K562 (cell line): ENCODE measurements around the gene STARD13. TPM values are rescaled to one million over a fixed set of nuclear protein-coding genes. Genes with fewer than 3 reads are reported as not detected.

Experiments used
- ATAC-seq: fragments of 200-7000 bp; cut with Tn5 transposase; 3 replicates; pipeline ENCODE4 v1.9.1; 2020; ENCODE audit warnings: moderate library complexity
- BruUV-seq: library from RNA; stranded (reverse); fragments of 400-500 nt; replicated peaks from 2 replicates; lab custom pipeline; 2021; lab: Mats Ljungman, UMichigan
- CTCF ChIA-PET: fragments of 300-600 bp; formaldehyde crosslinking; extraction: SDS; loops from one replicate; lab custom pipeline; 2021; ENCODE audit warnings: low intra/inter-chr PET ratio; lab: Yijun Ruan, JAX
- POLR2A ChIA-PET: fragments of 300-600, 350-650 bp; sonication (Branson Sonifier 250); formaldehyde crosslinking; extraction: SDS; loops from one replicate; lab custom pipeline; 2021; ENCODE audit warnings: antibody characterized with exemption, inconsistent platforms; lab: Yijun Ruan, JAX
- DNase-seq, 4 experiments: peaks; one replicate each; pipeline versions ENCODE4 v3.0.0 to v3.0.0-alpha.2; 2011 to 2018; ENCODE audit warnings: low spot score in 3 of 4, mixed read lengths in 3 of 4; ENCODE audit errors: extremely low read depth in 1 of 4
- FAIRE-seq: peaks from 2 replicates; lab custom pipeline; 2011; peaks lifted over from hg19 to GRCh38; lab: Jason Lieb, UNC
- H2AFZ ChIP-seq: 2 replicates; pipeline ENCODE4 v1.6.0; 2011; ENCODE audit warnings: low read depth, low read length, control low read depth, inconsistent platforms
- H3K27ac ChIP-seq: fragments of 200-600 bp; 3 replicates; pipeline ENCODE4 v1.8.0; 2011; ENCODE audit warnings: low read depth, mild to moderate bottlenecking, control low read depth, inconsistent platforms, low read length, moderate library complexity, mixed read lengths; ENCODE audit errors: extremely low read depth
- H3K27me3 ChIP-seq, 2 experiments: fragments of 300-600 bp in 1 of 2; 2 replicates in 1 of 2; 3 replicates in 1 of 2; pipeline versions ENCODE4 v1.6.0 to v1.8.0; 2011; ENCODE audit warnings: inconsistent platforms in 2 of 2, low read length in 2 of 2, mild to moderate bottlenecking in 1 of 2, mixed read lengths in 1 of 2, moderate library complexity in 1 of 2; ENCODE audit not compliant: control insufficient read depth in 2 of 2, insufficient read depth in 2 of 2
- H3K36me3 ChIP-seq: fragments of 300-600 bp; 3 replicates; pipeline ENCODE4 v1.8.0; 2011; ENCODE audit warnings: mild to moderate bottlenecking, low read length, inconsistent platforms; ENCODE audit not compliant: control insufficient read depth, insufficient read depth
- H3K4me1 ChIP-seq, 2 experiments: fragments of 200-600 bp in 1 of 2; replicated peaks in 1 of 2; 2 replicates in 1 of 2; 3 replicates in 1 of 2; pipeline versions ENCODE4 v1.5.1 to v1.8.0; 2011; ENCODE audit warnings: inconsistent platforms in 2 of 2, low read length in 2 of 2, mild to moderate bottlenecking in 1 of 2, mixed read lengths in 1 of 2, moderate library complexity in 1 of 2; ENCODE audit not compliant: control insufficient read depth in 2 of 2, insufficient read depth in 2 of 2
- H3K4me2 ChIP-seq: 2 replicates; pipeline ENCODE4 v1.6.1; 2011; ENCODE audit warnings: low read length, control low read depth, inconsistent platforms, mixed read lengths; ENCODE audit not compliant: insufficient read depth
- H3K4me3 ChIP-seq: fragments of 200-600 bp; sonication (generic), shearing (Covaris generic); 2 replicates; pipeline ENCODE4 v1.5.1; 2016; ENCODE audit warnings: control low read depth, inconsistent platforms
- H3K79me2 ChIP-seq: fragments of 200-600 bp; 3 replicates; pipeline ENCODE4 v1.8.0; 2011; ENCODE audit warnings: low read length, inconsistent platforms; ENCODE audit not compliant: control insufficient read depth, insufficient read depth
- H3K9ac ChIP-seq, 2 experiments: 2 replicates each; pipeline versions ENCODE4 v1.6.0 to v1.6.1; 2011; ENCODE audit warnings: low read depth in 2 of 2, low read length in 2 of 2, control low read depth in 1 of 2, inconsistent platforms in 1 of 2, mild to moderate bottlenecking in 1 of 2, mixed read lengths in 1 of 2; ENCODE audit not compliant: insufficient read depth in 1 of 2
- H3K9me1 ChIP-seq: one replicate; pipeline ENCODE4 v1.6.0; 2011; ENCODE audit warnings: inconsistent platforms, mild to moderate bottlenecking, low read length, moderate library complexity; ENCODE audit not compliant: control insufficient read depth, insufficient read depth
- H3K9me3 ChIP-seq: replicated peaks from 2 replicates; pipeline ENCODE4 v1.5.1; 2011; ENCODE audit warnings: low read depth, low read length, inconsistent platforms; ENCODE audit not compliant: control insufficient read depth, insufficient read depth
- H4K20me1 ChIP-seq: replicated peaks from 2 replicates; pipeline ENCODE4 v1.6.1; 2011; ENCODE audit warnings: low read length, inconsistent platforms, mixed read lengths; ENCODE audit not compliant: control insufficient read depth, insufficient read depth
- ATF7 ChIP-seq: fragments of 450-650 bp; IDR thresholded peaks from 2 replicates; pipeline ENCODE4 v1.7.1; 2014; ENCODE audit warnings: mild to moderate bottlenecking, moderate library complexity
- CCAR2 ChIP-seq: fragments of 200-400 bp; formaldehyde crosslinking; IDR thresholded peaks from 2 replicates; pipeline ENCODE4 v1.6.1; 2017; ENCODE audit warnings: mild to moderate bottlenecking, low read depth, low read length
- CHD4 ChIP-seq: fragments of 200-600 bp; sonication (generic); IDR thresholded peaks from 3 replicates; pipeline ENCODE4 v1.6.1; 2012; ENCODE audit warnings: low read depth, mild to moderate bottlenecking, mixed read lengths, low read length, inconsistent platforms; ENCODE audit not compliant: insufficient read depth, insufficient replicate concordance, poor library complexity, severe bottlenecking
- COPS2 ChIP-seq: fragments of 450-650 bp; conservative IDR thresholded peaks from 2 replicates; pipeline ENCODE4 v1.6.1; 2016; ENCODE audit warnings: mild to moderate bottlenecking, moderate library complexity
- ESRRA ChIP-seq: fragments of 450-650 bp; IDR thresholded peaks from 2 replicates; pipeline ENCODE4 v1.6.1; 2014; ENCODE audit warnings: low read depth, mild to moderate bottlenecking, moderate library complexity, borderline replicate concordance
- HDAC2 ChIP-seq: fragments of 450-650 bp; IDR thresholded peaks from 2 replicates; pipeline ENCODE4 v1.6.1; 2016; ENCODE audit warnings: mild to moderate bottlenecking
- HNRNPK ChIP-seq: fragments of 200-400 bp; formaldehyde crosslinking; IDR thresholded peaks from one replicate; pipeline ENCODE4 v1.6.1; 2018; ENCODE audit warnings: mild to moderate bottlenecking, low read depth, low read length; ENCODE audit not compliant: poor library complexity, severe bottlenecking
- HOXB6 ChIP-seq: fragments of 250-450 bp; sonication (Bioruptor Pico); IDR thresholded peaks from 2 replicates; pipeline ENCODE4 v1.5.1; 2022; ENCODE audit warnings: mild to moderate bottlenecking, borderline replicate concordance
- KDM1A ChIP-seq, 2 experiments: fragments of 450-650 bp; IDR thresholded peaks; 2 replicates each; pipeline ENCODE4 v1.6.1; 2016; ENCODE audit warnings: mild to moderate bottlenecking in 2 of 2
- SOX6 ChIP-seq: fragments of 450-650 bp; IDR thresholded peaks from 2 replicates; pipeline ENCODE4 v1.6.1; 2014; ENCODE audit warnings: mild to moderate bottlenecking
- STAG1 ChIP-seq: sonication (generic); formaldehyde crosslinking; IDR thresholded peaks from 2 replicates; pipeline ENCODE4 v1.5.0; 2020; ENCODE audit warnings: missing genetic modification reagents, borderline replicate concordance
- YY1 ChIP-seq, 3 experiments: IDR thresholded peaks; 2 replicates each; pipeline ENCODE4 v1.6.1; 2011; ENCODE audit warnings: low read length in 2 of 3, mild to moderate bottlenecking in 2 of 3, moderate library complexity in 2 of 3, borderline replicate concordance in 1 of 3, control low read depth in 1 of 3, low read depth in 1 of 3; ENCODE audit not compliant: insufficient read depth in 3 of 3, insufficient replicate concordance in 2 of 3, control insufficient read depth in 1 of 3, insufficient read length in 1 of 3; ENCODE audit errors: extremely low read depth in 1 of 3
- ZNF174 ChIP-seq: fragments of 250-450 bp; sonication (Bioruptor Pico); IDR thresholded peaks from 2 replicates; pipeline ENCODE4 v1.4.0; 2020; ENCODE audit warnings: mild to moderate bottlenecking
- ZNF79 ChIP-seq: fragments of 250-450 bp; sonication (Bioruptor Pico); IDR thresholded peaks from 2 replicates; pipeline ENCODE4 v1.4.0; 2020; ENCODE audit warnings: low read depth, mild to moderate bottlenecking, moderate library complexity
- WGBS: fragments of 100-300 bp; shearing (Covaris generic); methylation state at CpG from one replicate; pipeline ENCODE4 v1.1.6; 2016; ENCODE audit warnings: low coverage, mixed read lengths; ENCODE audit not compliant: insufficient coverage; ENCODE audit errors: missing lambda C conversion rate; 5-methylcytosine and 5-hydroxymethylcytosine counted together
- in situ Hi-C: fragments of 300-500 bp; cut with MboI; formaldehyde crosslinking; loops from 4 replicates; pipeline ENCODE4 v1.15.0; 2018; ENCODE audit warnings: inconsistent platforms, mixed read lengths
- intact Hi-C: fragments of 100-400 bp; cut with micrococcal nuclease; formaldehyde crosslinking; loops from 2 replicates; pipeline ENCODE4 v1.14.2; 2022
- polyA plus RNA-seq, 8 experiments: library from polyadenylated mRNA; depleted of rRNA in 4 of 8; stranded (reverse) in 5 of 8; unstranded in 3 of 8; fragments of >200 nt; fragmentation: Nextera tagmentation in 2 of 8; fragmentation: Illumina TruSeq in 1 of 8; extraction: Ambion mirVana in 2 of 8; extraction: Trizol in 1 of 8; gene quantifications; 2 replicates each; pipeline versions ENCODE4 v1.2.1 to v1.2.3, GENCODE V29; 2011 to 2014; ENCODE audit warnings: inconsistent platforms in 1 of 8, missing spikeins in 1 of 8
- total RNA-seq, 7 experiments: library from RNA; depleted of rRNA in 6 of 7; stranded (reverse); fragments of >200 nt in 6 of 7; fragmentation: Illumina TruSeq in 2 of 7; extraction: Trizol in 2 of 7; gene quantifications; 2 replicates each; pipeline versions ENCODE4 v1.2.1 to v1.2.3, GENCODE V29; 2011 to 2021; ENCODE audit warnings: low replicate concordance in 1 of 7

Gene STARD13
- total and polyA plus RNA-seq, 9 of the 15 experiments (the other 6 are each of a cell fraction or from before 2014, with no cell fraction given), result 0.11 TPM; not detected in 8

GRCh38 chr13:33310245-33311038, 24.9 kb upstream of the STARD13 start:
- DNase-seq (no peak), ATAC-seq (no peak), FAIRE-seq (no peak)
- no peaks in the 10 kb centered on the region for H3K27me3 ChIP-seq
- no peak overlapping the region for H3K27ac ChIP-seq
- no peak overlapping the region for H3K9ac ChIP-seq
- ChIA-PET CTCF (no interaction called here), POLR2A (no interaction called here)
- WGBS, result 0% methylated on average over 4 of the region's 4 CpGs
- no peaks in the 10 kb centered on the region for H3K79me2 ChIP-seq
- H2AFZ ChIP-seq, result no peak overlapping the region
- H4K20me1 ChIP-seq, result no peaks in the 10 kb centered on the region
- no peaks in the 10 kb centered on the region for H3K9me1 ChIP-seq
- no peak overlapping the region for H3K4me3 ChIP-seq
- H3K4me2 ChIP-seq, result no peak overlapping the region
- in situ Hi-C loops, result no loop called here
- no peaks in the 10 kb centered on the region for H3K36me3 ChIP-seq
- intact Hi-C loops, result no loop called here
- BruUV-seq, result no TSS peak
- no peaks in the 10 kb centered on the region for H3K4me1 ChIP-seq
- TF ChIP-seq KDM1A (IDR thresholded peaks at IDR 0.05) (no peak), STAG1 (no peak), HDAC2 (no peak), COPS2 (no peak), SOX6 (no peak), ZNF174 (CRISPR knock-in tag) (no peak), CCAR2 (no peak), ZNF79 (CRISPR knock-in tag) (no peak), HOXB6 (CRISPR knock-in tag) (no peak), ESRRA (no peak), ATF7 (no peak), CHD4 (no peak), YY1 (IDR thresholded peaks at IDR 0.05; ENCODE audit: borderline replicate concordance in 1 of 3, control insufficient read depth in 1 of 3, extremely low read depth in 1 of 3, insufficient read depth in 3 of 3, insufficient read length in 1 of 3, insufficient replicate concordance in 2 of 3, low read depth in 1 of 3, low read length in 2 of 3) (no peak), HNRNPK (no peak)
- H3K9me3 ChIP-seq, result no peaks in the 10 kb centered on the region
